Measurements from ENCODE around the gene TMEM130.
A peak's percentile ranks its signal among the peaks of the same experiment; 100 is the strongest.

Gene TMEM130

DNA sequence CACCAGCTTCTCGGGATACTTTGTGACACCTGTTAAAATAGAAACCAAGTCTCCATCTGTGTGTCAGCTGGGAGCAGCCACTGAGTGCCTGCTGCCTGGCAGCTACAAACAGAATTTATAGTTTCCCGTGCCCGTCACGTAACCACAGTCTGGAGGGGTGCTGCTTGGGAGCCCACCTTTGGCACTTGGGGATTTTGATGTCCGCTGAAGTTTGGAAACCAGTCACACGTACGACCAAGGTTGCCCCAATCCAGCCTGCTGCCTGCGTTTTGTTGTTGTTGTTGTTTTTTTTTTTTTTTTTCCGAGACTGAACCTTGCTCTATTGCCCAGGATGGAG lies 10.1 kb upstream of the TMEM130 start:
- peak overlapping the region; percentile 100 for H3K9ac ChIP-seq (ENCODE audit: low read depth, low read length)
- no peak overlapping the region for H2AFZ ChIP-seq (ENCODE audit: low read depth, low read length)
- H3K79me2 ChIP-seq (ENCODE audit: insufficient read depth, low read length), result peaks cover 59% of the 10 kb centered on the region
- H3K27me3 ChIP-seq (ENCODE audit: insufficient read depth, low read length, poor library complexity), result no peaks in the 10 kb centered on the region
- TF ChIP-seq, protein P1, sequence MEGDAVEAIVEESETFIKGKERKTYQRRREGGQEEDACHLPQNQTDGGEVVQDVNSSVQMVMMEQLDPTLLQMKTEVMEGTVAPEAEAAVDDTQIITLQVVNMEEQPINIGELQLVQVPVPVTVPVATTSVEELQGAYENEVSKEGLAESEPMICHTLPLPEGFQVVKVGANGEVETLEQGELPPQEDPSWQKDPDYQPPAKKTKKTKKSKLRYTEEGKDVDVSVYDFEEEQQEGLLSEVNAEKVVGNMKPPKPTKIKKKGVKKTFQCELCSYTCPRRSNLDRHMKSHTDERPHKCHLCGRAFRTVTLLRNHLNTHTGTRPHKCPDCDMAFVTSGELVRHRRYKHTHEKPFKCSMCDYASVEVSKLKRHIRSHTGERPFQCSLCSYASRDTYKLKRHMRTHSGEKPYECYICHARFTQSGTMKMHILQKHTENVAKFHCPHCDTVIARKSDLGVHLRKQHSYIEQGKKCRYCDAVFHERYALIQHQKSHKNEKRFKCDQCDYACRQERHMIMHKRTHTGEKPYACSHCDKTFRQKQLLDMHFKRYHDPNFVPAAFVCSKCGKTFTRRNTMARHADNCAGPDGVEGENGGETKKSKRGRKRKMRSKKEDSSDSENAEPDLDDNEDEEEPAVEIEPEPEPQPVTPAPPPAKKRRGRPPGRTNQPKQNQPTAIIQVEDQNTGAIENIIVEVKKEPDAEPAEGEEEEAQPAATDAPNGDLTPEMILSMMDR (IDR thresholded peaks at IDR 0.05; ENCODE audit: borderline replicate concordance, extremely low read depth, low read length, poor library complexity, severe bottlenecking), result no peak
- TF ChIP-seq EZH2 (IDR thresholded peaks at IDR 0.05; ENCODE audit: borderline replicate concordance, low read depth, low read length, severe bottlenecking), result no peak
- peaks cover 25% of the 10 kb centered on the region for H3K4me1 ChIP-seq (ENCODE audit: insufficient read depth, low read length)
- H3K4me3 ChIP-seq (ENCODE audit: low read depth in 1 of 2, low read length in 2 of 2), result peak overlapping the region; percentile 67 to 97; a peak in 3 of 4 replicates
- peak overlapping the region; percentile 96 for H3K27ac ChIP-seq (ENCODE audit: low read length)
- ATAC-seq (ENCODE audit: insufficient read depth, low read depth) (no peak), DNase-seq (no peak)
- H4K20me1 ChIP-seq (ENCODE audit: insufficient read depth, low read length), result peaks cover 42% of the 10 kb centered on the region
- H3K4me2 ChIP-seq (ENCODE audit: insufficient read depth, low read length), result peak overlapping the region; percentile 90
- H3K9me3 ChIP-seq (ENCODE audit: insufficient read depth, low read length, severe bottlenecking), result no peaks in the 10 kb centered on the region
- peaks cover 46% of the 10 kb centered on the region for H3K36me3 ChIP-seq (ENCODE audit: insufficient read depth, low read length)

DNA sequence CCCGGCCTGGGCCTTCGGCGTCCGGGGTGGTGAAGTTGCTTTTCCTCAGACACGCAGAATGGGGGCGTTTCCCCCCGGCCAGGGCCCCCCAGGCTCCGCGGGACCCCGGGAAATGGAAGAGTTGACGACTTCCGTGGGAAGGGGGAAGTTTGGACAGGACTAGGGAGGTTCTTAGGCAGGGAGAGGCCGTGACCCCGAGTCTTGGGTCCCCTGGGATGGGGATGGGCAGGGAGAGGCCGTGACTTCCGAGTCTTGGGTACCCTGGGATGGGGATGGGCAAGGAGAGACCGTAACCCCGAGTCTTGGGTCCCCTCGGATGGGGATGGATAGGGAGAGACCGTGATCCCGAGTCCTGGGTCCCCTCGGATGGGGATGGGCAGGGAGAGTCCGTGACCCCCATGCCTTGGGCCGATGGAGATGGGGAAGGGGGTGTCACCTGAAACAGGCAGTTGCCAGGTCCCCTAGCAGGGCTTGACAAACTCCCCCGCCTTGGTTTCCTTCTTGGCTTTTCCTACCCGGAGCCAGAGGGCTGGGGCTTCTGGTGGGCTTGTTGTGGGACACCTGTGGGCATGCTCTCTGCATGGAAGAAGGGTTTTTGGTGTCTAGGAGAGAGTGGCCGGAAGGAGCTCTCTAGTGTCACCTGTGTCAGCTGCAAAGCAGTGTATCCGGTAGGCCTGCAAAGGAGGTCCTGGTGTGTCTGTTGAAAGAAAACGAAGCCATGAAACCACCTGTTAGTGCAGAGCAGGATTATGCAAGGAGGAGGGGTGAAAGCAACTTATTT lies 9.6 kb upstream of the TMEM130 start:
- H3K9ac ChIP-seq (ENCODE audit: low read depth, low read length), result peak overlapping the region; percentile 100
- DNase-seq (peak; percentile 80), ATAC-seq (ENCODE audit: insufficient read depth, low read depth) (peak; percentile 80)
- no peaks in the 10 kb centered on the region for H3K27me3 ChIP-seq (ENCODE audit: insufficient read depth, low read length, poor library complexity)
- TF ChIP-seq EZH2 (IDR thresholded peaks at IDR 0.05; ENCODE audit: borderline replicate concordance, low read depth, low read length, severe bottlenecking), result no peak
- TF ChIP-seq, protein P1 (IDR thresholded peaks at IDR 0.05; ENCODE audit: borderline replicate concordance, extremely low read depth, low read length, poor library complexity, severe bottlenecking), result peak; percentile 60
- peaks cover 54% of the 10 kb centered on the region for H3K79me2 ChIP-seq (ENCODE audit: insufficient read depth, low read length)
- H3K4me2 ChIP-seq (ENCODE audit: insufficient read depth, low read length), result peak overlapping the region; percentile 90
- H3K4me1 ChIP-seq (ENCODE audit: insufficient read depth, low read length), result peaks cover 25% of the 10 kb centered on the region
- no peaks in the 10 kb centered on the region for H3K9me3 ChIP-seq (ENCODE audit: insufficient read depth, low read length, severe bottlenecking)
- H2AFZ ChIP-seq (ENCODE audit: low read depth, low read length), result peak overlapping the region; percentile 97
- peak overlapping the region; percentile 96 for H3K27ac ChIP-seq (ENCODE audit: low read length)
- H3K36me3 ChIP-seq (ENCODE audit: insufficient read depth, low read length), result peaks cover 40% of the 10 kb centered on the region
- peaks cover 38% of the 10 kb centered on the region for H4K20me1 ChIP-seq (ENCODE audit: insufficient read depth, low read length)
- peak overlapping the region; percentile 67 to 97 for H3K4me3 ChIP-seq (ENCODE audit: low read depth in 1 of 2, low read length in 2 of 2)

DNA sequence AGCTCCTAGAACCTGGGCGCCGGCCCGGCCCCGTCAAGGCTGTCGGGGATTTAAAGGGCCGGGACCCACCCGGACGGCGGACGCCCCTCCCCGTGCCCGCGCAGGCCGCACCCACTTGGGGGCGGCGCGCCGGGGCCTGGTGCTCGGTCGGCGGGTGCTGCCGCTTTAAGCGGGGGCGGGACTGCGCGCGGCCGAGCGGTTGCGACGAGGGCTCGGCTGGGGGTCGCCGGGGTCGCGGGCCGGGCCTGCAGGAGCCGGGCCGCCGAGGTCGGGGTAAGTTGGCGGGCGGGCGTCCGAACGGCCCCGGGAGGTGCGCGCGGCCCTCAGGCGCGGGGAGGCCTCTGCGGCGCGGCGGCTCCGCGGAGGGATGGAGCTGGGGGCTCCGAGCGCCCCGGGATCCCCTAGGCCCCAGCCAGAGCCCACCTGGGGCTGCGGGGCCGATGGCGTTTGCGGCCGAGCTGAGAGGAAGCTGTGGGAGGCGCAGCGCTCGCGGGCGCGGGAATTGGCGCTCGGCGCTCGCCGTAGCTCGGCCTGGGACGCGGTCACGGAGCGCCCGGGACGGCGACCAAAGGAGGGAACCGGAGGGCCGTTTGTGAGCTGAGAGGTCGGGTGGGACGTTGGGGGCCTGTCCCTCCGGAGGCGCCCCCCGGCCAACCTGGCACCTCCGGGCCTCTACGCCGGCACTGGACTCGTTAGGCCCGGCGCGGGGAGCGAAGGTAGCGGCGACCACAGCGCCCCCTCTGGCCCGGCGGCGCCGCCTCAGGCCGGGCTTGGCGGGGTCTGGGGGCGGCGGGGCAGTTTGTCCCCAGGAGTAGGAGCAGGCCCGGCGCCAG lies 8.8 kb upstream of the TMEM130 start, which contains the start of gene TRRAP:
TRRAP (plus strand) TSS at position 168 of the 833 bp plus-strand sequence. CDS start 2,619 bp downstream, outside the sequence.
- Histone ChIP-seq H4K20me1 (ENCODE audit: insufficient read depth, low read length) (peaks cover 31% of the 10 kb centered on the region), H3K36me3 (ENCODE audit: insufficient read depth, low read length) (peaks cover 32% of the 10 kb centered on the region), H3K79me2 (ENCODE audit: insufficient read depth, low read length) (peaks cover 46% of the 10 kb centered on the region), H3K4me2 (ENCODE audit: insufficient read depth, low read length) (peak within 1 kb of the TSS; percentile 90), H3K27ac (ENCODE audit: low read length) (peak within 1 kb of the TSS; percentile 96), H3K4me3 (ENCODE audit: low read depth in 1 of 2, low read length in 2 of 2) (peak within 1 kb of the TSS; percentile 67 to 97), H3K9me3 (ENCODE audit: insufficient read depth, low read length, severe bottlenecking) (no peaks in the 10 kb centered on the region), H2AFZ (ENCODE audit: low read depth, low read length) (peak within 1 kb of the TSS; percentile 97), H3K4me1 (ENCODE audit: insufficient read depth, low read length) (peaks cover 25% of the 10 kb centered on the region), H3K9ac (ENCODE audit: low read depth, low read length) (peak within 1 kb of the TSS; percentile 100), H3K27me3 (ENCODE audit: insufficient read depth, low read length, poor library complexity) (no peaks in the 10 kb centered on the region)
- peak; percentile 75 for ATAC-seq (ENCODE audit: insufficient read depth, low read depth)
- TF ChIP-seq, protein P1 (IDR thresholded peaks at IDR 0.05; ENCODE audit: borderline replicate concordance, extremely low read depth, low read length, poor library complexity, severe bottlenecking), result peak; percentile 85
- no peak for TF ChIP-seq EZH2 (IDR thresholded peaks at IDR 0.05; ENCODE audit: borderline replicate concordance, low read depth, low read length, severe bottlenecking)
- peak; percentile 78 for DNase-seq

All from DND-41 (cell line).